OCI-LY1 (cell line): ENCODE data around the gene MYLK2.

Experiments
- EZH2 ChIP-seq: fragments of 200-600 bp; sonication (generic), shearing (Covaris generic); IDR thresholded peaks from 2 replicates; pipeline ENCODE4 v1.8.0; 2017; ENCODE audit warnings: borderline replicate concordance, mixed run types, mild to moderate bottlenecking, antibody characterized with exemption, low read length, moderate library complexity, mixed read lengths
- TF ChIP-seq, protein P1 (sequence below): fragments of 200-600 bp; sonication (generic), shearing (Covaris generic); IDR thresholded peaks from 2 replicates; pipeline ENCODE4 v1.5.1; 2017; ENCODE audit warnings: mild to moderate bottlenecking, antibody characterized with exemption, low read length, moderate library complexity, mixed read lengths

DNA sequence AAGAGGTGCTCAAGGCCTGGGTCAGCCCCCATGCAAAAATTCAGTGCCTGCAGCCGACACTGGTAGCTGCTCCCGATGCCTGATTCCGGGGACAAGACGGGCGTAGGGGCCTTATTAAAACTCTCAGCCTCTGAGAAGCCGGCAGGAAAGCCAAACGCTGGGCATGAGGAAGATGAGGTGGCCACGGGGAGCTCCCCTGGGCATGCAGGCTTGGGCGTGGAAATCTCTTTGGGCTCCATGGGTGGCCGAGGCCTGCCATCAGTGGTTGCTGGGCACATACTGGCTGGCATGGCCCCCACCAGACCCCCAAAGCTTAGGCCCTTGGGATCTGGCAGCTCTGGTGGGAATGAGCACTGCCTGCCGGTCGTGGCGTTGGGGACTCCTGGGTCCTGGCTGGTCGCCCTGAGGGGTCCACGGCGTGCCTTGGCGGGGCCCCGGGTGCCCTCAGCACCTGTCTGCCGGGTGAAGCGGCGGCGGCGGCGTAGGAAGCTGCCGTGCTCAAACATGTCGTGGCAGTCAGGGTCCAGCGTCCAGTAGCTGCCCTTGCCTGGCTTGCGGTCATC, 25.7 kb downstream of the MYLK2 start:
- TF ChIP-seq, protein P1, sequence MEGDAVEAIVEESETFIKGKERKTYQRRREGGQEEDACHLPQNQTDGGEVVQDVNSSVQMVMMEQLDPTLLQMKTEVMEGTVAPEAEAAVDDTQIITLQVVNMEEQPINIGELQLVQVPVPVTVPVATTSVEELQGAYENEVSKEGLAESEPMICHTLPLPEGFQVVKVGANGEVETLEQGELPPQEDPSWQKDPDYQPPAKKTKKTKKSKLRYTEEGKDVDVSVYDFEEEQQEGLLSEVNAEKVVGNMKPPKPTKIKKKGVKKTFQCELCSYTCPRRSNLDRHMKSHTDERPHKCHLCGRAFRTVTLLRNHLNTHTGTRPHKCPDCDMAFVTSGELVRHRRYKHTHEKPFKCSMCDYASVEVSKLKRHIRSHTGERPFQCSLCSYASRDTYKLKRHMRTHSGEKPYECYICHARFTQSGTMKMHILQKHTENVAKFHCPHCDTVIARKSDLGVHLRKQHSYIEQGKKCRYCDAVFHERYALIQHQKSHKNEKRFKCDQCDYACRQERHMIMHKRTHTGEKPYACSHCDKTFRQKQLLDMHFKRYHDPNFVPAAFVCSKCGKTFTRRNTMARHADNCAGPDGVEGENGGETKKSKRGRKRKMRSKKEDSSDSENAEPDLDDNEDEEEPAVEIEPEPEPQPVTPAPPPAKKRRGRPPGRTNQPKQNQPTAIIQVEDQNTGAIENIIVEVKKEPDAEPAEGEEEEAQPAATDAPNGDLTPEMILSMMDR: no peak
- TF ChIP-seq EZH2: no peak
